Brain microvascular endothelial cell (primary cell): Measurements from ENCODE around the gene SEC11A.
"Not testable (repeated sequence)": the region's sequence is repeated elsewhere in the genome, so short reads cannot be mapped to it uniquely, and the experiment has no call there.

ENCODE experiments used
- DNase-seq: peaks from one replicate; pipeline ENCODE4 v3.0.0-alpha.2; 2020
- H3K27ac ChIP-seq: fragments of 250-450 bp; sonication (Bioruptor Pico); 2 replicates; pipeline ENCODE4 v1.5.1; 2020; ENCODE audit warnings: mild to moderate bottlenecking, moderate library complexity
- H3K27me3 ChIP-seq: fragments of 250-450 bp; sonication (Bioruptor Pico); replicated peaks from 2 replicates; pipeline ENCODE4 v1.5.1; 2020; ENCODE audit warnings: mild to moderate bottlenecking
- H3K36me3 ChIP-seq: fragments of 250-450 bp; sonication (Bioruptor Pico); replicated peaks from 2 replicates; pipeline ENCODE4 v1.5.1; 2020; ENCODE audit warnings: mild to moderate bottlenecking
- H3K4me3 ChIP-seq: 2 replicates; pipeline ENCODE4 v1.5.1; 2011; ENCODE audit warnings: low read depth, mild to moderate bottlenecking, control low read depth, low read length, moderate library complexity
- CTCF ChIP-seq: IDR thresholded peaks from 2 replicates; pipeline ENCODE4 v1.5.1; 2011; ENCODE audit warnings: low read depth, mild to moderate bottlenecking, moderate library complexity, low read length, control low read depth, inconsistent platforms; ENCODE audit errors: missing control alignments
- in situ Hi-C: cut with HindIII; loops from 2 replicates; pipeline ENCODE4 v1.10.0; 2017; ENCODE audit warnings: low sequenced_read_pairs, low pct_ligation_motif_present

The SEC11A gene

DNA sequence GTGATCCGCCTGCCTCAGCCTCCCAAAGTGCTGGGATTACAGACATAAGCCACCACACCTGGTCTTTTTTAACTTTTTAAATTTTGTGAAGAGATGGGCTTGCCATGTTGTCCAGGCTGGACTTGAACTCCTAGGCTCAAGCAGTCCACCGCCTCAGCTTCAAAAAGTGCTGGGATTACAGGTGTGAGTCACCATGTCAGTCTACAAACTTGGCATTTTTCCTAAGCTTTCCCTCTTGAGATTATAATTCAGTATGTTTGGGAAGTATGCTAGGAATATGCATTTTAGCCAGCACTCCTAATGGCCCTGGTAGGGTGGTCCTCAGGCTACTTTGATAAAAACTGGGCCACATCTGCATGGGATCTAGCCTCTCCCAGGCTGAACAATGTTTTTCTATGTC, 66.2 kb downstream of the SEC11A start:
- DNase-seq, result no peak
- no peak for TF ChIP-seq CTCF
- H3K27me3 ChIP-seq, result no peaks in the 10 kb centered on the region
- no peak overlapping the region for H3K27ac ChIP-seq
- H3K4me3 ChIP-seq, result no peak overlapping the region
- H3K36me3 ChIP-seq, result peaks cover 60% of the 10 kb centered on the region
- in situ Hi-C loops, result no loop called here

- Histone ChIP-seq H3K36me3 (peaks cover 65% of the 10 kb centered on the region), H3K27me3 (no peaks in the 10 kb centered on the region), H3K27ac (no peak overlapping the region), H3K4me3 (no peak overlapping the region)
- in situ Hi-C loops, result no loop called here
- TF ChIP-seq CTCF, result no peak
- no peak for DNase-seq
Observed at GRCh38 chr15:84648539-84648938, 67.4 kb downstream of the SEC11A start.

DNA sequence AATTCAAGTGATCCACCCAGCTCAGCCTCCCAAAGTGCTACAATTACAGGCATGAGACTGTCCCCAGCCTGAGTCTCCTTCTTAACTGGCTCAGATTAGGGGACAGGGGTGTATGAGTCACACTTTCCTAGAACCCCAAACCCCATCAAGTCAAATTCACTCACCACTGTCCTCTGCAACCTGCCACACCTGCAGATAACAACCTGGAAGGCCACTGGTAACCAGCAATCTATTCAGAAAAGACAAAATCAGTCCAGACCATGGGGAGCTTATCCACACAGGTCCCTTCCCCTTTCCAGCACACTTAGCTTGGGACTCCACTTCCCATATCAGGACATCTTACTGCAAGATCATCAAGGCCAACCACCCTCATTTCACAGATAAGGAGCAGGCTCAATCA, 68.2 kb downstream of the SEC11A start:
- Histone ChIP-seq H3K27me3 (no peaks in the 10 kb centered on the region), H3K27ac (no peak overlapping the region), H3K4me3 (no peak overlapping the region), H3K36me3 (peaks cover 70% of the 10 kb centered on the region)
- no peak for TF ChIP-seq CTCF
- in situ Hi-C loops, result no loop called here
- no peak for DNase-seq

DNA sequence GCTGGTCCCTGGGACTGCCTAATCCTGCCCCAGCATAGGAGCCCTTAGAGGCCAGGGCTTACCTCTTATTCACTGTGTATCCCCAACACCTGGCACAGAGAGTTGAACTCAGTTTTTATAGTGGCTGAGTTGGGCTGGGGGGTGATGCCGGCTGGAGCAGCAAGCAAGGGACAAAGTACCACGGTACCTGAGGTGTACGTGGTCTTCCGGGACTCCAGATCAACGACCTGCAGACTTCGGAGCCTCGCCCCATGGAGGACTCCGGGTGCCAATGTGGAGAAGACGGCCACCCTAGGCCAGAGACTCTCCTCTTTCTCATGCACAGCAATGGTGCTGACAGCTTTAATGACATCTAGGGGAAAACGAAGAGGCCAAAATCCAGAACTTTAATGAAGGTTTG, 69.9 kb downstream of the SEC11A start:
- no peak for TF ChIP-seq CTCF
- H3K27me3 ChIP-seq, result no peaks in the 10 kb centered on the region
- H3K4me3 ChIP-seq, result no peak overlapping the region
- H3K36me3 ChIP-seq, result peaks cover 70% of the 10 kb centered on the region
- no peak for DNase-seq
- in situ Hi-C loops, result no loop called here
- H3K27ac ChIP-seq, result no peak overlapping the region

GRCh38 chr15:84645496-84645895, 70.4 kb downstream of the SEC11A start:
- Histone ChIP-seq H3K27me3 (no peaks in the 10 kb centered on the region), H3K36me3 (peaks cover 68% of the 10 kb centered on the region), H3K4me3 (no peak overlapping the region), H3K27ac (no peak overlapping the region)
- no peak for DNase-seq
- TF ChIP-seq CTCF, result no peak
- in situ Hi-C loops, result no loop called here

- no peak for TF ChIP-seq CTCF
- no peak for DNase-seq
- Histone ChIP-seq H3K36me3 (peaks cover 73% of the 10 kb centered on the region), H3K27me3 (no peaks in the 10 kb centered on the region), H3K4me3 (no peak overlapping the region), H3K27ac (no peak overlapping the region)
- in situ Hi-C loops, result no loop called here
Observed at GRCh38 chr15:84643838-84644237, 72.1 kb downstream of the SEC11A start.

GRCh38 chr15:84642640-84643039, 73.3 kb downstream of the SEC11A start:
- H3K4me3 ChIP-seq, H3K27ac ChIP-seq, in situ Hi-C loops, H3K27me3 ChIP-seq, DNase-seq: not testable (repeated sequence)
- peaks cover 69% of the 10 kb centered on the region for H3K36me3 ChIP-seq

- in situ Hi-C loops, H3K27me3 ChIP-seq, DNase-seq, H3K4me3 ChIP-seq, H3K27ac ChIP-seq: not testable (repeated sequence)
- H3K36me3 ChIP-seq, result peaks cover 64% of the 10 kb centered on the region
Observed at GRCh38 chr15:84641871-84642270, 74.1 kb downstream of the SEC11A start.
